GM18951 (cell line): ENCODE results near the gene CCDC187.

Source experiments
- POLR2A ChIP-seq: IDR thresholded peaks from 4 replicates; pipeline ENCODE4 v1.6.1; 2011; ENCODE audit warnings: mild to moderate bottlenecking; ENCODE audit not compliant: insufficient read length, insufficient read depth; ENCODE audit errors: extremely low read depth
- in situ Hi-C: fragments of 300-500 bp; cut with MboI; formaldehyde crosslinking; loops from one replicate; pipeline ENCODE4 v1.12.0; 2022; ENCODE audit warnings: low sequenced_read_pairs, mixed read lengths, inconsistent platforms; ENCODE audit not compliant: unreplicated experiment

CCDC187 gene

GRCh38 chr9:136268735-136269134, 35.2 kb downstream of the CCDC187 start:
- TF ChIP-seq POLR2A = no peak
- in situ Hi-C loops = loop anchor here (25.0 kb wide), 1 partner anchor 106 kb away; no protein-coding TSS in a partner anchor

- in situ Hi-C loops = loop anchor here (25.0 kb wide), 1 partner anchor 106 kb away; no protein-coding TSS in a partner anchor
- TF ChIP-seq POLR2A = no peak
These were observed 35.6 kb downstream of the CCDC187 start for GRCh38 chr9:136268318-136268717.

- in situ Hi-C loops = loop anchor here (25.0 kb wide), 1 partner anchor 105 kb away; no protein-coding TSS in a partner anchor
- peak; percentile 74 for TF ChIP-seq POLR2A
These were observed 36.4 kb downstream of the CCDC187 start for GRCh38 chr9:136267261-136268111.

- in situ Hi-C loops = loop anchor here (25.0 kb wide), 1 partner anchor 104 kb away; no protein-coding TSS in a partner anchor
These were observed 37.3 kb downstream of the CCDC187 start for GRCh38 chr9:136266641-136267040.

GRCh38 chr9:136265561-136266355, 38.1 kb downstream of the CCDC187 start:
- no peak for TF ChIP-seq POLR2A

GRCh38 chr9:136264441-136265405, 39.2 kb downstream of the CCDC187 start:
- TF ChIP-seq POLR2A = no peak
- in situ Hi-C loops = loop anchor here (25.0 kb wide), 1 partner anchor 102 kb away; no protein-coding TSS in a partner anchor

More at GRCh38 chr9:136265561-136266355, 38.1 kb downstream of the CCDC187 start:
- in situ Hi-C loops = loop anchor here (25.0 kb wide), 1 partner anchor 103 kb away; no protein-coding TSS in a partner anchor

GRCh38 chr9:136264031-136264430, 39.9 kb downstream of the CCDC187 start:
- no peak for TF ChIP-seq POLR2A
- in situ Hi-C loops = loop anchor here (25.0 kb wide), 1 partner anchor 102 kb away; no protein-coding TSS in a partner anchor

- no peak for TF ChIP-seq POLR2A
- in situ Hi-C loops = loop anchor here (25.0 kb wide), 1 partner anchor 100 kb away; no protein-coding TSS in a partner anchor
These were observed 41.2 kb downstream of the CCDC187 start for GRCh38 chr9:136262671-136263178.

- in situ Hi-C loops = loop anchor here (25.0 kb wide), 1 partner anchor 100 kb away; no protein-coding TSS in a partner anchor
- TF ChIP-seq POLR2A = no peak
These were observed 42.0 kb downstream of the CCDC187 start for GRCh38 chr9:136261686-136262430.

- in situ Hi-C loops = loop anchor here (25.0 kb wide), 1 partner anchor 99 kb away; no protein-coding TSS in a partner anchor
These were observed 42.9 kb downstream of the CCDC187 start for GRCh38 chr9:136260936-136261472.

GRCh38 chr9:136260521-136260920, 43.4 kb downstream of the CCDC187 start:
- no peak for TF ChIP-seq POLR2A
- in situ Hi-C loops = loop anchor here (25.0 kb wide), 1 partner anchor 98 kb away; no protein-coding TSS in a partner anchor

More at GRCh38 chr9:136260936-136261472, 42.9 kb downstream of the CCDC187 start:
- TF ChIP-seq POLR2A = no peak
